ENCODE results near the gene MAL.

DNA sequence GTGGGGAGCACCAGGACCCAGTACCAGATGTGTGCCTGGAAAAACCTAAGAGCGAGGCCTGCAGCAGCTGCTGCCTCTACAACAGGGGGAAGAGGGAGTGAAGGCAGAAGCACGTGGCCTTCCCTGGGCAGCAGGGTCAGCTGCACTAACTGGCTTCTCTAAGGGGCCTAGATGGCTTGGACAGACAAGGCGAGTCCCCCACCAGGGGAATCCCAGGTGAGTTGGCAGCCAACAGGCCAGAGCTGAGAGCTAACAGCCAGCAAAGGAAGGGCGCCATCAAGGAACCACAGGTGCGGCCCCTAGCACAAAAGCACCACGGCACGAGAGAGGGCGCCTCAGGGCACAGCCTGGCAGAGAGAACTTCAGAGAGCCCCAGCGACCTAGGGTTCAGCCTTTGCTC, 19.8 kb upstream of the MAL start:
- no peak for TF ChIP-seq REST (IDR thresholded peaks at IDR 0.05; ENCODE audit: insufficient read depth in 1 of 2, low read depth in 2 of 2, low read length in 2 of 2)
- TF ChIP-seq SIN3A (IDR thresholded peaks at IDR 0.05; ENCODE audit: borderline replicate concordance, insufficient read depth, low read length), result no peak
